K562 (cell line): ENCODE data around the gene ZNHIT3. TPM values are rescaled to one million over a fixed set of nuclear protein-coding genes. Genes with fewer than 3 reads are reported as not detected.

Experiments used
- ETV6 ChIP-seq, 3 experiments: fragments of 150-350 bp in 1 of 3; sonication (generic) in 1 of 3; formaldehyde crosslinking in 1 of 3; IDR thresholded peaks; 2 replicates each; pipeline versions ENCODE4 v1.6.1 to v1.8.0; 2014 to 2022; ENCODE audit warnings: borderline replicate concordance in 2 of 3, low read depth in 2 of 3, antibody characterized with exemption in 1 of 3, low read length in 1 of 3, mild to moderate bottlenecking in 1 of 3, missing genetic modification reagents in 1 of 3
- KDM1A ChIP-seq, 2 experiments: fragments of 450-650 bp; IDR thresholded peaks; 2 replicates each; pipeline ENCODE4 v1.6.1; 2016; ENCODE audit warnings: mild to moderate bottlenecking in 2 of 2
- MEF2D ChIP-seq: conservative IDR thresholded peaks from 2 replicates; pipeline ENCODE4 v1.6.1; 2016; ENCODE audit warnings: low read depth, missing genetic modification characterization, missing compliant biosample characterization
- MTA2 ChIP-seq: fragments of 450-650 bp; IDR thresholded peaks from 2 replicates; pipeline ENCODE4 v1.6.1; 2016; ENCODE audit warnings: low read depth
- MYNN ChIP-seq, 2 experiments: sonication (generic); formaldehyde crosslinking in 1 of 2; IDR thresholded peaks; 2 replicates each; pipeline versions ENCODE4 v1.5.0 to v1.6.1; 2016 to 2020; ENCODE audit warnings: antibody characterized with exemption in 1 of 2, missing genetic modification reagents in 1 of 2
- NBN ChIP-seq: fragments of 450-650 bp; IDR thresholded peaks from 2 replicates; pipeline ENCODE4 v1.6.1; 2016; ENCODE audit warnings: low read depth, mild to moderate bottlenecking
- PCBP2 ChIP-seq: fragments of 200-400 bp; formaldehyde crosslinking; IDR thresholded peaks from 2 replicates; pipeline ENCODE4 v1.6.1; 2018; ENCODE audit warnings: low read length, low read depth, mild to moderate bottlenecking, moderate library complexity; ENCODE audit not compliant: poor library complexity, severe bottlenecking
- PTBP1 ChIP-seq: fragments of 200-400 bp; formaldehyde crosslinking; IDR thresholded peaks from 2 replicates; pipeline ENCODE4 v1.6.1; 2017; ENCODE audit warnings: low read depth, low read length
- SIRT6 ChIP-seq: IDR thresholded peaks from one replicate; pipeline ENCODE4 v1.6.1; 2012; ENCODE audit warnings: low read depth, mild to moderate bottlenecking, control low read depth, inconsistent platforms, low read length, moderate library complexity
- SMARCA4 ChIP-seq: fragments of 450-650 bp; IDR thresholded peaks from 2 replicates; pipeline ENCODE4 v1.6.1; 2016
- SMARCA5 ChIP-seq: fragments of 450-650 bp; IDR thresholded peaks from 2 replicates; pipeline ENCODE4 v1.6.1; 2016
- SMARCC2 ChIP-seq: fragments of 450-650 bp; IDR thresholded peaks from 2 replicates; pipeline ENCODE4 v1.6.1; 2017; ENCODE audit warnings: antibody characterized with exemption, moderate library complexity, mild to moderate bottlenecking, low read depth
- SRSF7 ChIP-seq: fragments of 200-400 bp; formaldehyde crosslinking; optimal IDR thresholded peaks from 2 replicates; pipeline ENCODE3; 2017; ENCODE audit warnings: mild to moderate bottlenecking, low read depth, low read length
- TRIM28 ChIP-seq: fragments of 450-650 bp; IDR thresholded peaks from 2 replicates; pipeline ENCODE4 v1.6.1; 2017
- ZKSCAN3 ChIP-seq: fragments of 250-450 bp; sonication (Bioruptor Pico); IDR thresholded peaks from 2 replicates; pipeline ENCODE4 v1.4.0; 2020
- ZKSCAN8 ChIP-seq: fragments of 200-800 bp; sonication (Bioruptor generic); IDR thresholded peaks from 2 replicates; pipeline ENCODE4 v1.6.1; 2016; ENCODE audit warnings: missing genetic modification characterization, missing compliant biosample characterization
- ZNF143 ChIP-seq: sonication (generic); formaldehyde crosslinking; IDR thresholded peaks from 2 replicates; pipeline ENCODE4 v1.9.0; 2022; ENCODE audit warnings: mild to moderate bottlenecking, missing genetic modification reagents
- ZNF253 ChIP-seq: fragments of 250-450 bp; sonication (Bioruptor Pico); conservative IDR thresholded peaks from 2 replicates; pipeline ENCODE4 v1.6.1; 2021; ENCODE audit warnings: mild to moderate bottlenecking
- ZNF780A ChIP-seq: fragments of 250-450 bp; sonication (Bioruptor Pico); IDR thresholded peaks from 2 replicates; pipeline ENCODE4 v1.5.0; 2021; ENCODE audit warnings: mild to moderate bottlenecking
- polyA plus RNA-seq, 8 experiments: library from polyadenylated mRNA; depleted of rRNA in 4 of 8; stranded (reverse) in 5 of 8; unstranded in 3 of 8; fragments of >200 nt; fragmentation: Nextera tagmentation in 2 of 8; fragmentation: Illumina TruSeq in 1 of 8; extraction: Ambion mirVana in 2 of 8; extraction: Trizol in 1 of 8; gene quantifications; 2 replicates each; pipeline versions ENCODE4 v1.2.1 to v1.2.3, GENCODE V29; 2011 to 2014; ENCODE audit warnings: inconsistent platforms in 1 of 8, missing spikeins in 1 of 8
- total RNA-seq, 7 experiments: library from RNA; depleted of rRNA in 6 of 7; stranded (reverse); fragments of >200 nt in 6 of 7; fragmentation: Illumina TruSeq in 2 of 7; extraction: Trizol in 2 of 7; gene quantifications; 2 replicates each; pipeline versions ENCODE4 v1.2.1 to v1.2.3, GENCODE V29; 2011 to 2021; ENCODE audit warnings: low replicate concordance in 1 of 7
- TF ChIP-seq, protein P1 (sequence below): sonication (generic); formaldehyde crosslinking; IDR thresholded peaks from 2 replicates; pipeline ENCODE4 v1.8.1; 2023; ENCODE audit warnings: missing genetic modification reagents, mild to moderate bottlenecking, borderline replicate concordance
- TF ChIP-seq, protein P2 (sequence below): sonication (generic); formaldehyde crosslinking; IDR thresholded peaks from 2 replicates; pipeline ENCODE4 v1.8.1; 2023; ENCODE audit warnings: mild to moderate bottlenecking, missing genetic modification reagents
- TF ChIP-seq, protein P3 (sequence below), 2 experiments: fragments of 450-650 bp; IDR thresholded peaks; 2 replicates each; pipeline ENCODE4 v1.6.1; 2016

The ZNHIT3 gene
- total and polyA plus RNA-seq, 9 of the 15 experiments (the other 6 are each of a cell fraction or from before 2014, with no cell fraction given) = 45.0 to 300 (median 88.4) TPM

DNA sequence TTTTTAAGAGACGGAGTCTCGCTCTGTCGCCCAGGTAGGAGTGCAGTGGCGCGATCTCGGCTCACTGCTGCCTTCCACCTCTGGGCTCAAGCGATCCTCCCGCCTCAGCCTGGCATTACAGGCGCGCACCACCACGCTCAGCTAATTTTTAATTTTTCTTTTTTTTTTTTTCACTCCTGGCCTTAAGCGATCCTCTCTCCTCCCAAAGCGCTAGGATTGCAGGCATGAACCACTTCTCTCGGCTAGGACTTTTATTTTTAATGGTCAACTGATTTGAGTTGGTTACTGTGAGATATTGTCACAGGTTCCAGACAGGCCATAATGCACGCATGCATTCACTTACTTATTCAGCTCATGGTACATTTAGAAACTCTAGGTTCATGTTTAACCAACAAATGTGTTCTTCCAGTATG is 49.2 kb downstream of the ZNHIT3 start (continued):
- TF ChIP-seq, protein P1, sequence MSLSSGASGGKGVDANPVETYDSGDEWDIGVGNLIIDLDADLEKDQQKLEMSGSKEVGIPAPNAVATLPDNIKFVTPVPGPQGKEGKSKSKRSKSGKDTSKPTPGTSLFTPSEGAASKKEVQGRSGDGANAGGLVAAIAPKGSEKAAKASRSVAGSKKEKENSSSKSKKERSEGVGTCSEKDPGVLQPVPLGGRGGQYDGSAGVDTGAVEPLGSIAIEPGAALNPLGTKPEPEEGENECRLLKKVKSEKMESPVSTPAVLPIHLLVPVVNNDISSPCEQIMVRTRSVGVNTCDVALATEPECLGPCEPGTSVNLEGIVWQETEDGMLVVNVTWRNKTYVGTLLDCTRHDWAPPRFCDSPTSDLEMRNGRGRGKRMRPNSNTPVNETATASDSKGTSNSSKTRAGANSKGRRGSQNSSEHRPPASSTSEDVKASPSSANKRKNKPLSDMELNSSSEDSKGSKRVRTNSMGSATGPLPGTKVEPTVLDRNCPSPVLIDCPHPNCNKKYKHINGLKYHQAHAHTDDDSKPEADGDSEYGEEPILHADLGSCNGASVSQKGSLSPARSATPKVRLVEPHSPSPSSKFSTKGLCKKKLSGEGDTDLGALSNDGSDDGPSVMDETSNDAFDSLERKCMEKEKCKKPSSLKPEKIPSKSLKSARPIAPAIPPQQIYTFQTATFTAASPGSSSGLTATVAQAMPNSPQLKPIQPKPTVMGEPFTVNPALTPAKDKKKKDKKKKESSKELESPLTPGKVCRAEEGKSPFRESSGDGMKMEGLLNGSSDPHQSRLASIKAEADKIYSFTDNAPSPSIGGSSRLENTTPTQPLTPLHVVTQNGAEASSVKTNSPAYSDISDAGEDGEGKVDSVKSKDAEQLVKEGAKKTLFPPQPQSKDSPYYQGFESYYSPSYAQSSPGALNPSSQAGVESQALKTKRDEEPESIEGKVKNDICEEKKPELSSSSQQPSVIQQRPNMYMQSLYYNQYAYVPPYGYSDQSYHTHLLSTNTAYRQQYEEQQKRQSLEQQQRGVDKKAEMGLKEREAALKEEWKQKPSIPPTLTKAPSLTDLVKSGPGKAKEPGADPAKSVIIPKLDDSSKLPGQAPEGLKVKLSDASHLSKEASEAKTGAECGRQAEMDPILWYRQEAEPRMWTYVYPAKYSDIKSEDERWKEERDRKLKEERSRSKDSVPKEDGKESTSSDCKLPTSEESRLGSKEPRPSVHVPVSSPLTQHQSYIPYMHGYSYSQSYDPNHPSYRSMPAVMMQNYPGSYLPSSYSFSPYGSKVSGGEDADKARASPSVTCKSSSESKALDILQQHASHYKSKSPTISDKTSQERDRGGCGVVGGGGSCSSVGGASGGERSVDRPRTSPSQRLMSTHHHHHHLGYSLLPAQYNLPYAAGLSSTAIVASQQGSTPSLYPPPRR = no peak
- TF ChIP-seq PTBP1 (0 out of 2 replicates have a peak, but pooled peaks have one; percentile 38), ZNF253 (0 out of 2 replicates have a peak, but pooled peaks have one; percentile 46), ZNF780A (no peak), ZKSCAN8 (CRISPR knock-in tag) (no peak), MYNN (IDR thresholded peaks at IDR 0.05) (peak; percentile 88), MYNN (CRISPR knock-in tag; IDR thresholded peaks at IDR 0.05) (no peak), MEF2D (tag) (no peak), SIRT6 (no peak), ZKSCAN3 (CRISPR knock-in tag) (no peak), NBN (peak; percentile 75), SRSF7 (no peak), MTA2 (0 out of 2 replicates have a peak, but pooled peaks have one; percentile 12), SMARCA4 (0 out of 2 replicates have a peak, but pooled peaks have one; percentile 13), PCBP2 (no peak), KDM1A (IDR thresholded peaks at IDR 0.05) (peak; percentile 14 to 41; a peak in 3 of 4 replicates), SMARCA5 (peak; percentile 96; the same call in 1 of the 2 replicates), SMARCC2 (0 out of 2 replicates have a peak, but pooled peaks have one; percentile 29), ZNF143 (CRISPR knock-in tag) (no peak), TRIM28 (peak; percentile 94), ETV6 (IDR thresholded peaks at IDR 0.05; ENCODE audit: borderline replicate concordance in 1 of 2, low read depth in 2 of 2, low read length in 1 of 2) (peak in 1 of 2 experiments; percentile 13; a peak in 1 of 4 replicates), ETV6 (CRISPR knock-in tag; IDR thresholded peaks at IDR 0.05; ENCODE audit: borderline replicate concordance) (no peak)
- TF ChIP-seq, protein P2, sequence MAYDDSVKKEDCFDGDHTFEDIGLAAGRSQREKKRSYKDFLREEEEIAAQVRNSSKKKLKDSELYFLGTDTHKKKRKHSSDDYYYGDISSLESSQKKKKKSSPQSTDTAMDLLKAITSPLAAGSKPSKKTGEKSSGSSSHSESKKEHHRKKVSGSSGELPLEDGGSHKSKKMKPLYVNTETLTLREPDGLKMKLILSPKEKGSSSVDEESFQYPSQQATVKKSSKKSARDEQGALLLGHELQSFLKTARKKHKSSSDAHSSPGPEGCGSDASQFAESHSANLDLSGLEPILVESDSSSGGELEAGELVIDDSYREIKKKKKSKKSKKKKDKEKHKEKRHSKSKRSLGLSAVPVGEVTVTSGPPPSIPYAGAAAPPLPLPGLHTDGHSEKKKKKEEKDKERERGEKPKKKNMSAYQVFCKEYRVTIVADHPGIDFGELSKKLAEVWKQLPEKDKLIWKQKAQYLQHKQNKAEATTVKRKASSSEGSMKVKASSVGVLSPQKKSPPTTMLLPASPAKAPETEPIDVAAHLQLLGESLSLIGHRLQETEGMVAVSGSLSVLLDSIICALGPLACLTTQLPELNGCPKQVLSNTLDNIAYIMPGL = peak; percentile 24; the same call in 1 of the 2 replicates
- TF ChIP-seq, protein P3, sequence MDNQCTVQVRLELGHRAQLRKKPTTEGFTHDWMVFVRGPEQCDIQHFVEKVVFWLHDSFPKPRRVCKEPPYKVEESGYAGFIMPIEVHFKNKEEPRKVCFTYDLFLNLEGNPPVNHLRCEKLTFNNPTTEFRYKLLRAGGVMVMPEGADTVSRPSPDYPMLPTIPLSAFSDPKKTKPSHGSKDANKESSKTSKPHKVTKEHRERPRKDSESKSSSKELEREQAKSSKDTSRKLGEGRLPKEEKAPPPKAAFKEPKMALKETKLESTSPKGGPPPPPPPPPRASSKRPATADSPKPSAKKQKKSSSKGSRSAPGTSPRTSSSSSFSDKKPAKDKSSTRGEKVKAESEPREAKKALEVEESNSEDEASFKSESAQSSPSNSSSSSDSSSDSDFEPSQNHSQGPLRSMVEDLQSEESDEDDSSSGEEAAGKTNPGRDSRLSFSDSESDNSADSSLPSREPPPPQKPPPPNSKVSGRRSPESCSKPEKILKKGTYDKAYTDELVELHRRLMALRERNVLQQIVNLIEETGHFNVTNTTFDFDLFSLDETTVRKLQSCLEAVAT (IDR thresholded peaks at IDR 0.05) = peak; percentile 71 to 75; a peak in 1 of 4 replicates
